Stimulated activated CD4-positive, alpha-beta T cell treated with anti-CD3 and anti-CD28 coated beads, Interleukin-4, amount 100 ng/mL, for 48 hours (primary cell): Measurements from ENCODE around the gene NPDC1.

Experiments used
- DNase-seq, 2 donors: peaks; one replicate each; pipeline ENCODE4 v3.0.0-alpha.2; 2020; ENCODE audit warnings: low read depth in 2 of 2

Gene NPDC1

GRCh38 chr9:137056739-137057415 is 10.9 kb upstream of the NPDC1 start:
- DNase-seq: no peak

- DNase-seq: no peak
These were observed 9.7 kb upstream of the NPDC1 start for GRCh38 chr9:137055385-137056364.

GRCh38 chr9:137054932-137055384 is 9.0 kb upstream of the NPDC1 start:
- no peak for DNase-seq

- no peak for DNase-seq
These were observed 8.3 kb upstream of the NPDC1 start, which contains the start of gene ENTPD2 for GRCh38 chr9:137053944-137054931. ENTPD2 (minus strand) TSS chr9:137054061; CDS start chr9:137053997, 64 bp downstream.

GRCh38 chr9:137052998-137053943 is 7.3 kb upstream of the NPDC1 start:
- no peak for DNase-seq

- no peak for DNase-seq
These were observed 6.3 kb upstream of the NPDC1 start for GRCh38 chr9:137052293-137052692.

- no peak for DNase-seq
These were observed 5.3 kb upstream of the NPDC1 start for GRCh38 chr9:137051145-137051724.

GRCh38 chr9:137050570-137050969 is 4.6 kb upstream of the NPDC1 start:
- no peak for DNase-seq

GRCh38 chr9:137049544-137050449 is 3.8 kb upstream of the NPDC1 start:
- DNase-seq: peak; percentile 62 to 80

DNA sequence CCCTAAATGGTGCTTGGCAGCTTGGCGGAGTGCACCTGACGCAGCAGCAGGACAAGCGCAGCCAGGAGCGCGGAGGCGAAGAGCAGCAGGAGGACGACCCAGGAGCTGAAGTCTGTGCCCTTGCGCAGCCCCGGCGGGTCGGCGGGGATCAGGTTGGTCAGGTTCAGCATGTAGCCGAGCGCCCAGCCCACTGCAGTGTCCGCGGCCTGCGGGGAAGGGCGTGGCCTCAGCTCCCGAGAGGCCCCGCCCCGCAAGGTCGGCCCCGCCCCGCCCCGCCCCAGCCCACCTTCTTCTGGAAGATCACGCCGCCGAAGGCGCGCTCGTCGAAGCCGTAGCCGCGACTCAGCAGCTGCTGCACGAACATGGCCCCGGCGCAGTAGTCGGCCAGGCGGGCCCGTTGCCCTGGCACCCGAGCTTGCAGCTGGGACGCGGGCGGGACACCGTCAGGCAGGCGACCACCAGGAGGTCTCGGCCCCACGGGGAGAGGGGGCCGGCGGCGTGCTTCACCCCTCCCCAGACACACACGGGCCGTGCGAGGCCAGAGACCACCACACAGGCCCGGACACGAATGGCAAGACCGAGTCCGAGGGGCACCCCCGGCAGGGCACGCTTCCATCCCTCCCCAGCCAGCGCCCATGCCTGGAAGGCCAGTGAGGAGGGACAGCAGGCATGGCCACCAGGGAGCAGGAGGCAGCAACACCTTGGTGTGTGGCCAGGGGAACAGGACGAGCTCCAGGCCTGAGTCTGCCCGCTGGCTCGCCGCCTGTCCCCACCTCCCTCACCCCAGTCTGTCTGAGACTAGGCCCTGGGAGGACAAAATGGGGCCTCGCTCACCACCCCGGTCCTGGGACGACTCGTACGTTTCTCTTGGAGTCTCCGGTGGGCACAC is 2.9 kb upstream of the NPDC1 start:
- no peak for DNase-seq

DNA sequence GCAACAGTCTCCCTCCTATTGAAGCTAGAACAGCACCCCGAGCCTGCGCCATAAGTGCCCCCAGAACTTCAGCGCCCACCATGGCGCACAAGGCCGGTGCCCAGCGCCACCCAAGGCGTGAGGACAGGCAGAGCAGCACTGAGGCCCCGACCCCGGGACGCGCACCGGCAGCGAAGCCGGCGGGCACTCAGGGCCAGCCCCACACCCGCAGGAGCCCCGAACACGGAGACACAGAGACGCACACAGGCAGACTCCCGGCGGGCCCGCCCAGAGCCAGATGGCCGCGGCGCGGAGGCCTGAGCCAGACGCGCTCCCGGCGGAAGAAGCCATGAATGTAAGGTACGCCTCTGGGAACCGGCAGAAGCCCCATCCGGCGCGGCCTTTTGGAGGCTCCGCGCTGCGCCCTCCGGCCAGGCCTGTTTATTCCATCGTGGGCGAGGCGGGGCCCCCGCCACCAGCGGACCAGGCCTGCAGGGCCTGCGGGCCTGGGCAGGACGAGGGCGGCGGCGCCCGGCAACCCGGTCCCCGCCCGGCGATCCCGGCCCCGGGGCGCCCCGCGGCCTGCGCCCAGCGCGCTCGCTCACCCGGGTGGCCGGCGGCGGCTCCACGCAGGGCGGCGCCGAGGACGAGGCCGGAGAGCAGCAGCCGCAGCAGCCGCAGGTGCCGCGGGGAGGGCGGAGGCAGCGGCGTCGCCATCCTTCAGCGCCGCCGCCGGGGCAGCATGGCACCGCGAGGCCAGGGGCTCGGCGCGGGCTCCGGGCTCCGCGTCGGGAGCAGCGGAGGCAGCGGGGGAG is 486 bp downstream of the NPDC1 start:
- DNase-seq: no peak

DNA sequence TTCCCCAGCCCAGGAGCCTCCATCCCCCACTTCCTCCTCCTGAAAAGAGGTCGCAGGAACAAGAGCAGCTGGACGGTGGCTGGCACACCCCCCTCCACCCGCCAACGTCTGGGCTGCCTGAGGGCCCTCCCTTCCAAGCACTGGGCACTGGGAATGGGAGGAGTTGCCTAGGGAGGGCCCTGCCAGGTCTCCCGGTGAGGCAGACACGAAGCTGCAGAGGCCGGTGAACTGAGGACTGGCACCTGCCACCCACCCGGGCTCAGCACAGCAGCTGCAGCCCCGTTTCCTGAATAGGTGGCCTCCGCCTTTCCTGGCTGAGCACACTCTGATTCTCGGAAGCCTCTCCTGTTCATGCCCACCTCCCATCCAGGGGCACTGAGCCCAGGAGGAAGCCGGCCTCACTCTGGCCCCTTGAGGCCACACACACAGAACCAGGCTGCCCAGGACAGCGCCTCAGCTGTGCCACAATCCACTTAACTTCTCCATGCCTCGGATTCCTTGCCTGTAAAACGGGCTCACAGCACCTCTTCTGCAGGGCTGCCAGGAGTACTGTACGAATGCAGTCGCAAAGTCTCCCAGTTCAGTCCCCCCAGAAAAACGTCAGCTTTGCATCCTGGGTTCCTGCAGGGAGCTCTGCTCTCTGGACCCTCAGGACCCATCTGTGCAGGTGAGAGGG is 1.3 kb downstream of the NPDC1 start:
- DNase-seq: no peak

DNA sequence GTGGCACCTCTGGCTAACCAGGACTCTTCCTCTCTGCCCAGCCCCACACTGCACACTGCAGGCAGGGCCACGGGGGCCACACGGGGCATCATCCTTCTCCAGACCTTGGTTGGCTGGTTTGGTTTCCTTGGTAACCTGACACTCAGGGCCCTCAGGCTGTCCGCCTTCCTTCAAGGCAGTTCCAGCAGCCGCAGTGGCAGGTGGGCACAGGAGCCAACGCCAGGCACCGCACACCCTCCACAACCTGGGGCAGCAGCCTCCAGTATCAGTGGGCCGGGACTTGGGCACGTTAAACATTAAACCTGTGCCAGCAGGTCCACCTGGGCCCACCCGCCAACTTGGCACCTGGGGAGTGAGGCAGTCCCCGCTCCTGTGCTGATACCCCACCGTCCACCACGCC is 1.9 kb downstream of the NPDC1 start:
- no peak for DNase-seq

GRCh38 chr9:137042751-137043727 is 2.9 kb downstream of the NPDC1 start:
- DNase-seq: no peak

GRCh38 chr9:137041124-137041523 is 4.9 kb downstream of the NPDC1 start:
- DNase-seq: no peak
